ENCODE data around the gene PTPRK. TPM values are rescaled to one million over a fixed set of nuclear protein-coding genes. Genes with fewer than 3 reads are reported as not detected.

Gene PTPRK
- total and polyA plus RNA-seq, 2 of the 8 experiments (the other 6 are each of a cell fraction or from before 2014, with no cell fraction given): 11.4 to 47.3 TPM

DNA sequence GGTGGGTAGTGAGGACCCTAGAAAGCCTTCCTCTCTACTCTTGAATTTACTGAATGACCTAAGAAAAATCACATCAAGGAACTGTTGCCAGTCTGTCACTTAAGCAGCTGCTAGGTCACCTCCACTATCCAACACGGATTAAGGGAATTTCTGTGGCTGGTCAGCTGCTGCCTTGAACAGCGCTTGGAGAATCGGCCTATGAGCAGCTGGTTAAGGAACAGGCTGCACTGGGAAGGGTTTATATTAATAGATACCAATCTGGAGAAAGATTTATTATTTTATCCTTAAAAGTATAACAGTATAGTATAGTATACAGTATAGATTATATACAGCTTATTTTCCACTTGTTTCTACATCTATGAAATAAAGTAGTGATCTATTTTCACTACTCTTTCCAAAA lies 6.5 kb downstream of the PTPRK start (continued):
- TF ChIP-seq, protein P1, sequence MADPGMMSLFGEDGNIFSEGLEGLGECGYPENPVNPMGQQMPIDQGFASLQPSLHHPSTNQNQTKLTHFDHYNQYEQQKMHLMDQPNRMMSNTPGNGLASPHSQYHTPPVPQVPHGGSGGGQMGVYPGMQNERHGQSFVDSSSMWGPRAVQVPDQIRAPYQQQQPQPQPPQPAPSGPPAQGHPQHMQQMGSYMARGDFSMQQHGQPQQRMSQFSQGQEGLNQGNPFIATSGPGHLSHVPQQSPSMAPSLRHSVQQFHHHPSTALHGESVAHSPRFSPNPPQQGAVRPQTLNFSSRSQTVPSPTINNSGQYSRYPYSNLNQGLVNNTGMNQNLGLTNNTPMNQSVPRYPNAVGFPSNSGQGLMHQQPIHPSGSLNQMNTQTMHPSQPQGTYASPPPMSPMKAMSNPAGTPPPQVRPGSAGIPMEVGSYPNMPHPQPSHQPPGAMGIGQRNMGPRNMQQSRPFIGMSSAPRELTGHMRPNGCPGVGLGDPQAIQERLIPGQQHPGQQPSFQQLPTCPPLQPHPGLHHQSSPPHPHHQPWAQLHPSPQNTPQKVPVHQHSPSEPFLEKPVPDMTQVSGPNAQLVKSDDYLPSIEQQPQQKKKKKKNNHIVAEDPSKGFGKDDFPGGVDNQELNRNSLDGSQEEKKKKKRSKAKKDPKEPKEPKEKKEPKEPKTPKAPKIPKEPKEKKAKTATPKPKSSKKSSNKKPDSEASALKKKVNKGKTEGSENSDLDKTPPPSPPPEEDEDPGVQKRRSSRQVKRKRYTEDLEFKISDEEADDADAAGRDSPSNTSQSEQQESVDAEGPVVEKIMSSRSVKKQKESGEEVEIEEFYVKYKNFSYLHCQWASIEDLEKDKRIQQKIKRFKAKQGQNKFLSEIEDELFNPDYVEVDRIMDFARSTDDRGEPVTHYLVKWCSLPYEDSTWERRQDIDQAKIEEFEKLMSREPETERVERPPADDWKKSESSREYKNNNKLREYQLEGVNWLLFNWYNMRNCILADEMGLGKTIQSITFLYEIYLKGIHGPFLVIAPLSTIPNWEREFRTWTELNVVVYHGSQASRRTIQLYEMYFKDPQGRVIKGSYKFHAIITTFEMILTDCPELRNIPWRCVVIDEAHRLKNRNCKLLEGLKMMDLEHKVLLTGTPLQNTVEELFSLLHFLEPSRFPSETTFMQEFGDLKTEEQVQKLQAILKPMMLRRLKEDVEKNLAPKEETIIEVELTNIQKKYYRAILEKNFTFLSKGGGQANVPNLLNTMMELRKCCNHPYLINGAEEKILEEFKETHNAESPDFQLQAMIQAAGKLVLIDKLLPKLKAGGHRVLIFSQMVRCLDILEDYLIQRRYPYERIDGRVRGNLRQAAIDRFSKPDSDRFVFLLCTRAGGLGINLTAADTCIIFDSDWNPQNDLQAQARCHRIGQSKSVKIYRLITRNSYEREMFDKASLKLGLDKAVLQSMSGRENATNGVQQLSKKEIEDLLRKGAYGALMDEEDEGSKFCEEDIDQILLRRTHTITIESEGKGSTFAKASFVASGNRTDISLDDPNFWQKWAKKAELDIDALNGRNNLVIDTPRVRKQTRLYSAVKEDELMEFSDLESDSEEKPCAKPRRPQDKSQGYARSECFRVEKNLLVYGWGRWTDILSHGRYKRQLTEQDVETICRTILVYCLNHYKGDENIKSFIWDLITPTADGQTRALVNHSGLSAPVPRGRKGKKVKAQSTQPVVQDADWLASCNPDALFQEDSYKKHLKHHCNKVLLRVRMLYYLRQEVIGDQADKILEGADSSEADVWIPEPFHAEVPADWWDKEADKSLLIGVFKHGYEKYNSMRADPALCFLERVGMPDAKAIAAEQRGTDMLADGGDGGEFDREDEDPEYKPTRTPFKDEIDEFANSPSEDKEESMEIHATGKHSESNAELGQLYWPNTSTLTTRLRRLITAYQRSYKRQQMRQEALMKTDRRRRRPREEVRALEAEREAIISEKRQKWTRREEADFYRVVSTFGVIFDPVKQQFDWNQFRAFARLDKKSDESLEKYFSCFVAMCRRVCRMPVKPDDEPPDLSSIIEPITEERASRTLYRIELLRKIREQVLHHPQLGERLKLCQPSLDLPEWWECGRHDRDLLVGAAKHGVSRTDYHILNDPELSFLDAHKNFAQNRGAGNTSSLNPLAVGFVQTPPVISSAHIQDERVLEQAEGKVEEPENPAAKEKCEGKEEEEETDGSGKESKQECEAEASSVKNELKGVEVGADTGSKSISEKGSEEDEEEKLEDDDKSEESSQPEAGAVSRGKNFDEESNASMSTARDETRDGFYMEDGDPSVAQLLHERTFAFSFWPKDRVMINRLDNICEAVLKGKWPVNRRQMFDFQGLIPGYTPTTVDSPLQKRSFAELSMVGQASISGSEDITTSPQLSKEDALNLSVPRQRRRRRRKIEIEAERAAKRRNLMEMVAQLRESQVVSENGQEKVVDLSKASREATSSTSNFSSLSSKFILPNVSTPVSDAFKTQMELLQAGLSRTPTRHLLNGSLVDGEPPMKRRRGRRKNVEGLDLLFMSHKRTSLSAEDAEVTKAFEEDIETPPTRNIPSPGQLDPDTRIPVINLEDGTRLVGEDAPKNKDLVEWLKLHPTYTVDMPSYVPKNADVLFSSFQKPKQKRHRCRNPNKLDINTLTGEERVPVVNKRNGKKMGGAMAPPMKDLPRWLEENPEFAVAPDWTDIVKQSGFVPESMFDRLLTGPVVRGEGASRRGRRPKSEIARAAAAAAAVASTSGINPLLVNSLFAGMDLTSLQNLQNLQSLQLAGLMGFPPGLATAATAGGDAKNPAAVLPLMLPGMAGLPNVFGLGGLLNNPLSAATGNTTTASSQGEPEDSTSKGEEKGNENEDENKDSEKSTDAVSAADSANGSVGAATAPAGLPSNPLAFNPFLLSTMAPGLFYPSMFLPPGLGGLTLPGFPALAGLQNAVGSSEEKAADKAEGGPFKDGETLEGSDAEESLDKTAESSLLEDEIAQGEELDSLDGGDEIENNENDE (IDR thresholded peaks at IDR 0.05; ENCODE audit: insufficient replicate concordance, low read length): no peak
- no peak for TF ChIP-seq SP4 (IDR thresholded peaks at IDR 0.05; ENCODE audit: low read length)
- TF ChIP-seq NANOG (IDR thresholded peaks at IDR 0.05; ENCODE audit: insufficient read depth, low read depth, low read length, poor library complexity, severe bottlenecking): no peak
- TF ChIP-seq RAD21 (IDR thresholded peaks at IDR 0.05 in 1 of 2, conservative IDR thresholded peaks at IDR 0.05 in 1 of 2; ENCODE audit: low read depth in 2 of 2, low read length in 2 of 2): no peak
- TF ChIP-seq EP300 (IDR thresholded peaks at IDR 0.05; ENCODE audit: borderline replicate concordance in 1 of 2, low read depth in 2 of 2, low read length in 2 of 2): no peak
- no peak for TF ChIP-seq ZNF274 (IDR thresholded peaks at IDR 0.05; ENCODE audit: borderline replicate concordance, extremely low read depth, low read length)
- no peak for TF ChIP-seq TBP (IDR thresholded peaks at IDR 0.05; ENCODE audit: low read depth, low read length)
- TF ChIP-seq JUND (IDR thresholded peaks at IDR 0.05; ENCODE audit: low read length): no peak
- no peak for TF ChIP-seq GTF2F1 (IDR thresholded peaks at IDR 0.05; ENCODE audit: borderline replicate concordance, low read depth, low read length)
- TF ChIP-seq SIX5 (IDR thresholded peaks at IDR 0.05; ENCODE audit: low read depth, low read length): no peak
- TF ChIP-seq FOSL1 (IDR thresholded peaks at IDR 0.05; ENCODE audit: insufficient read depth, low read depth, low read length): no peak
